Neural crest cell (in vitro differentiated cells): ENCODE measurements around the gene TARM1. TPM values are rescaled to one million over a fixed set of nuclear protein-coding genes. Genes with fewer than 3 reads are reported as not detected.
A peak's percentile ranks its signal among the peaks of the same experiment; 100 is the strongest.

Source experiments
- DNase-seq: peaks from one replicate; pipeline ENCODE4 v3.0.0; 2021; ENCODE audit warnings: low read depth, mixed read lengths, low spot score
- H3K27ac Mint-ChIP-seq: one replicate; pipeline ENCODE4 v1.8.0; 2021; ENCODE audit warnings: mild to moderate bottlenecking, mixed read lengths; ENCODE audit not compliant: unreplicated experiment
- H3K27me3 Mint-ChIP-seq: 2 replicates; pipeline ENCODE4 v1.8.0; 2021; ENCODE audit warnings: low read depth, mild to moderate bottlenecking, mixed read lengths
- H3K36me3 Mint-ChIP-seq: 2 replicates; pipeline ENCODE4 v1.8.0; 2021; ENCODE audit warnings: low read depth, mild to moderate bottlenecking, mixed read lengths
- H3K4me1 Mint-ChIP-seq: 2 replicates; pipeline ENCODE4 v1.8.0; 2021; ENCODE audit warnings: mixed read lengths
- H3K4me3 Mint-ChIP-seq: one replicate; pipeline ENCODE4 v1.8.0; 2021; ENCODE audit warnings: mild to moderate bottlenecking, mixed read lengths
- H3K9me3 Mint-ChIP-seq: 2 replicates; pipeline ENCODE4 v1.8.0; 2021; ENCODE audit warnings: mixed read lengths
- CTCF ChIP-seq: fragments of 200-600 bp; sonication (generic); conservative IDR thresholded peaks from 2 replicates; pipeline ENCODE4 v1.5.0; 2021; ENCODE audit warnings: antibody characterized with exemption, mild to moderate bottlenecking
- total RNA-seq: library from RNA; stranded (reverse); gene quantifications from 2 replicates; pipeline ENCODE4 v1.2.1, GENCODE V29; 2021

Gene TARM1
- total RNA-seq, 1 donor from 2014 or later, result not detected

DNA sequence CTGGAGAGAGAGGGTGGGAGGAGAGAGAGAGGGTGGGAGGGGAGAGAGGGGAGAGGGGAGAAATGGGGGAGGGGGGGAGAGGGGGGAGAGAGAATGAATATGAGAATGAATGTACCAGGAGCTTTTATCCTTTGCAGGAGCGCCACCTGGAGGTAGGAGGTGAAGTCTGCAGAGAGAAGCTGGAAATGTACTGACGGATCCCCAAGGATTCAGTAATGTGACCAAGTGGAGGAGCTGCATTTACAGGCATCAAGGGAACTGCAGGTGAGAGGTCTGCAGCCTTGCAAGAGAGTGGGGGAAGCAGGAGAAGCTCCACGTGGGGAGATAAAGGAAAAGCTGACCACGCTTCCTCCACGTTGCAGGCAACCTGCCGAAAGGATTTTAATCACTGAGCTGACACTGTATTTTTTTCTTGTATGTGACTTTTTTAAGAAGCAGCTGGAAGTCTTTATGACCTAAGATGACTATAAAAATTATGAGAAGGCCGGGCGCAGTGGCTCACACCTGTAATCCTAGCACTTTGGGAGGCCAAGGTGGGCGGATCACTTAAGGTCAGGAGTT lies 51.2 kb downstream of the TARM1 start:
- H3K27ac Mint-ChIP-seq, result no peak overlapping the region
- no peaks in the 10 kb centered on the region for H3K9me3 Mint-ChIP-seq
- H3K27me3 Mint-ChIP-seq, result peaks cover 23% of the 10 kb centered on the region
- TF ChIP-seq CTCF, result peak; percentile 68
- H3K4me1 Mint-ChIP-seq, result peaks cover 6% of the 10 kb centered on the region
- H3K36me3 Mint-ChIP-seq, result no peaks in the 10 kb centered on the region
- no peak overlapping the region for H3K4me3 Mint-ChIP-seq
- peak; percentile 73 for DNase-seq

DNA sequence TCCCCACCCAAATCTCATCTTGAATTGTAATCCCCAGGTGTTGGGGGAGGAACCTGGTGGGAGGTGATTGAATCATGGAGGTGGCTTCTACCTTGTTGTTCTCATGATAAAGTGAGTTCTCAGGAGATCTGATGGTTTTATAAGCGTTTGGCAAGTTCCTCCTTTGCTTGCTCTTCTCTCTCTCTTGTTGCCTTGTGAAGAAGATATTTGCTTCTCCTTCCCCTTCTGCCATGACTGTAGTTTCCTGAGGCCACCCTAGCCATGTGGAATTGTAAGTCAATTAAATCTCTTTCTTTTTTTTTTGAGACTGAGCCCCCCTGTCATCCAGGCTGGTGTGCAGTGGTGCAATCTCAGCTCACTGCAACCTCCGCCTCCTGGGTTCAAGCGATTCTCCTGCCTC lies 51.9 kb downstream of the TARM1 start:
- no peak overlapping the region for H3K4me3 Mint-ChIP-seq
- DNase-seq, result no peak
- no peaks in the 10 kb centered on the region for H3K36me3 Mint-ChIP-seq
- H3K9me3 Mint-ChIP-seq, result no peaks in the 10 kb centered on the region
- H3K27me3 Mint-ChIP-seq, result peaks cover 23% of the 10 kb centered on the region
- TF ChIP-seq CTCF, result no peak
- H3K4me1 Mint-ChIP-seq, result peaks cover 3% of the 10 kb centered on the region
- no peak overlapping the region for H3K27ac Mint-ChIP-seq

DNA sequence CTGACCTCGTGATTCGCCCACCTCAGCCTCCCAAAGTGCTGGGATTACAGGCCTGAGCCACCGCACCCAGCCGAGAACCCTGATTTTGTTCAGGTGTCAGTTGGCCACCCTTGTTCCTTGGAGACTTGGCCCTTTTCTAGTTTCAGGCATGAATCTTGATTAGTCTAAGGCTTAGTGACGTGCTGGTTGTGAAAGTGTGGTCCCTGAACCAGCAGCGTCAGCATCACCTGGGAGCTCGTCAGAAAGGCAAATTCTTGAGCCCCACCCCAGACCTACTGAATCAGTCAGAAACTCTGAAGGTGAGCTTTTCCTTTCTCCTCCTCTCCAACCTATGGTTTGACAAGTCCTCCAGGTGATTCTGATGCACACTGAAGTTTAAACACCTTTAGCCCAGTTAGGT lies 54.5 kb downstream of the TARM1 start:
- Mint-ChIP-seq H3K27me3 (peaks cover 27% of the 10 kb centered on the region), H3K4me1 (peaks cover 3% of the 10 kb centered on the region), H3K9me3 (no peaks in the 10 kb centered on the region), H3K4me3 (no peak overlapping the region), H3K36me3 (no peaks in the 10 kb centered on the region), H3K27ac (no peak overlapping the region)
- no peak for TF ChIP-seq CTCF
- DNase-seq, result no peak

DNA sequence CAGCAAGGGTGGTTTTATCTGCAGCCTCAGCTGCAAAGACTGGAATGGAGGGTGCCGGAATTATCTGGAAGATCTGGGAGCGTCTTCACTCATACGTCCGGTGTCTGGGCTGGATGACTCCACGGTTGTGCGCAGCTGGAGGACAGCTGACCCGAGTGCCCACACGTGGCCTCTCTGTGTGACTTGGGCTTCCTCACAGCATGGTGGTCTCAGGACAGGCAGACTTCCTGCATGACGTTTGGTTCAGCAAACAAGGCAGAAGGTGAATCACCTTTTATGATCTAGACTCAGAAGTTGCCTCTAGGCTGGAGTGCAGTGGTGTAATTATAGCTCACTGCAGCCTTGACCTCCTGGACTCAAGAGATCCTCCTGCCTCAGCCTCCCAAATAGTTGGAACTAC lies 56.5 kb downstream of the TARM1 start:
- no peak overlapping the region for H3K4me3 Mint-ChIP-seq
- no peaks in the 10 kb centered on the region for H3K9me3 Mint-ChIP-seq
- no peaks in the 10 kb centered on the region for H3K36me3 Mint-ChIP-seq
- TF ChIP-seq CTCF, result no peak
- H3K27ac Mint-ChIP-seq, result no peak overlapping the region
- H3K4me1 Mint-ChIP-seq, result no peaks in the 10 kb centered on the region
- DNase-seq, result no peak
- H3K27me3 Mint-ChIP-seq, result peaks cover 15% of the 10 kb centered on the region

DNA sequence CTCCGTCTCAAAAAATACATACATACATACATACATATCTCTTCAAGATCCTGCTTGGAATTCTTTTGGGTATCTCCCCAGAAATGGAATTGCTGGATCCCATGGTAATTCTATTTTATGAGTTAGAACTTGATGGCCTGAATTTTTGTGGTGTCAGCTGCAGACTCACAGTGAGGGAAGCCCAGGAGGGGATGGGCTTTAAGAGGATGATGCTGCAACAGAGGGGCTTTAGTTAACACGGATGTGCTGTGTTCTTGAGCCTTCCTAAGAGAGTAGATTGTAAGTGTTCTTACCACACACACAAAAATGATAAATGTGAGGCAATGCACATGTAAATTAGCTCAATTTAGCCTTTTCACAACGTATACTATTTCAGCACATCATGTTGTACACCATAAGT lies 58.0 kb downstream of the TARM1 start:
- no peak overlapping the region for H3K27ac Mint-ChIP-seq
- no peak for TF ChIP-seq CTCF
- no peaks in the 10 kb centered on the region for H3K4me1 Mint-ChIP-seq
- H3K9me3 Mint-ChIP-seq, result no peaks in the 10 kb centered on the region
- no peak for DNase-seq
- peaks cover 8% of the 10 kb centered on the region for H3K27me3 Mint-ChIP-seq
- H3K36me3 Mint-ChIP-seq, result no peaks in the 10 kb centered on the region
- H3K4me3 Mint-ChIP-seq, result no peak overlapping the region
